Activated CD8-positive, alpha-beta memory T cell treated with anti-CD3 and anti-CD28 coated beads for 24 hours (primary cell): ENCODE data around the gene NDUFB2.
"Not testable (repeated sequence)": the region's sequence is repeated elsewhere in the genome, so short reads cannot be mapped to it uniquely, and the experiment has no call there.

ENCODE experiments used
- DNase-seq: peaks from one replicate; pipeline ENCODE4 v3.0.0-alpha.2; 2020

NDUFB2 gene

DNA sequence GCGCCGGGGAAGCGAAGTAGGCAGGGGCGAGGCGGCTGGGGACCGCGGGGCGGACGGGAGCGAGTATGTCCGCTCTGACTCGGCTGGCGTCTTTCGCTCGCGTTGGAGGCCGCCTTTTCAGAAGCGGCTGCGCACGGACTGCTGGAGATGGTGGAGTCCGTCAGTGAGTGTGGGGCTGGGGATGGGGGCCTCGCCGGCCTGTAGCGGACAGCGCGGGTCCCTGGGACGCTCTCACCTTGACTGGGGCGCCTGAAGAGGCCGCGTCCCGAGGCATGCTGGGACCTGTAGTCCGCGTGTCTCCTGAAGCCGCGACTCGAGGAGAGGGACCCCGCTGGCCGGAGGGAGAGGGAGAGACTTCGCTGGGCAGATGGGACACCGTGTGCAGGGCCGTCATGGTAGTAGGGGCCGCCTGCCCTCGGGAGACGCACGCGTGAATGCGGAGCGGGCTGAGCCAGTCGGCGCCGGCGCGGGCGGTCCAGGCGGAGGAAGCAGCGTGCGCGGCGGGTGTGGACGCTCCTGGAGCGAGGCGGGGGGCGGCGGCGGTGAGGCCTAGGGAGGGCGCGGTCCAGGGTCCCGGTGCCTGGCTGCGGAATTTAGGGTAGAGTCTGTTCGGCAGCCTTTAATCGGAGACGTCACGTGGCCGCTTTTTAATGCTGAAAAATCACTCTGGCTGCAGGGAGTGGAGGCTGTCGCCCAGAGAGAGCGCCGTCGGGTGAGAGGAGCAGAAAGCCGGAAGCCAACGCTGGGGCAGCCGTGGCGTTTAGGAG, at the start of gene NDUFB2:
Gene NDUFB2, plus strand, starts transcription at position 29 of the 767 bp plus-strand sequence. Its CDS starts 37 bp downstream, at position 66.
- DNase-seq = peak; percentile 98

DNA sequence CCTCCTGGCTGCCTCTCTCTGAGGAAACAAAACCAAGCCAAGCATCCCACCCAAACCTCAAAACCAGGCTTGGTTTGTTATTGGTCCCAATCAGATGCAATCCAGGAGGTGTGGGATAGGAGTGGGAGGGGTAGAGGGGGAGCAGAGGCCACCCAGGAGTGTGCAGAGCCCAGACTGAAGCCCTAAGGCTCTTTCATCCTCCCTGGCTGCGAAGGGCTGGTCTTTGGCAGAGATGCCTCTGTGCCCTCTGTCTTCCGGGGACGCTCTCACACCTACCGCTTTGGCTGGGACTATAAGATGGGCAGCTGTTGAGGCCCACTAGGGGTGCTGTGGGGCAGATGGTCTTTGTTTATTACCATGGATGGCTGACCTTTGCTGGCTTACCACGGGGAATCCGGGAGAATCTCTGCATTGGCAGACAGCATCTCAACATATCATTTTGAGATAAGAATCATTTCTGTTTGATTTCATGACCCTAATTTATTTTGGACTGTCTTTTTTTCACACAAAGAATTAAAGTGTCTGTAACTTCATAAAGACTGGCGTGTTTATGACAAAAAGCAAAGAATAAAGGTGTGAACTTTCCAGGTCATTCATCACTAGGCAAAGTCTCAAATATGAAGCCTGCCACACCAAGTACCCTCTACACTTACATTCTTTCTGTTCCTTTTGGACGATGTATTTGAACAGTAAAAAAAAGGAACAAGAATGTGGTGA, 49.4 kb upstream of the NDUFB2 start:
- DNase-seq = peak; percentile 62

DNA sequence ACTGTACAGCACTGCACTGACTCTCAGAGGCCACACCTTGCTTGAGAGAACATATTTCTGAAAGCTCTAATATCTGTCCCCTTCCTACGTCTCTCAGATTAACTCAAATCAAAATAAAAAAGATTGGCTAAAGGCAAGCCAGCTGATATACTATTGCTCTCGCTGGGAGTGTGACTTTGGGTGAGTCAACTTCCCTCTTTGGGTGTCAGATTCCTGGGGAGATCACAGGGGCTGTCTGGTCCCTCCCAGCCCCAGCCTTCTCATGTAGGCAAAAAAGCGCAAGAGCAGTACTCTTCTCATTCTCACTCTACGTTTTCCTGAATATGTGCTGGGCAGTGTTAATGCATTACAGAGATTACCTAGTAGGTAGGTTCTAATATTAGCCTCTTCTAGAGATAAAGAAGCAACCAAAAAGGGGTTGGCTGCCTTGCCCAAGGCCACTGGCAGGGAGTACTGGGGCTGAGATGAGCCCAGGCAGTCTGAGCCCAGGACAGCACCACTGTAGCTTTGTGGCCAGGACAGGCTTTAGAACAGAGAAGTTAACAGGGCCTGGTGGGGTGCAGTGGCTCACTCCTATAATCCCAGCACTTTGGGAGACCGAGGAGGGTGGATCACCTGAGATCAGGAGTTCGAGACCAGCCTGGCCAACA, 46.8 kb upstream of the NDUFB2 start:
- no peak for DNase-seq

DNA sequence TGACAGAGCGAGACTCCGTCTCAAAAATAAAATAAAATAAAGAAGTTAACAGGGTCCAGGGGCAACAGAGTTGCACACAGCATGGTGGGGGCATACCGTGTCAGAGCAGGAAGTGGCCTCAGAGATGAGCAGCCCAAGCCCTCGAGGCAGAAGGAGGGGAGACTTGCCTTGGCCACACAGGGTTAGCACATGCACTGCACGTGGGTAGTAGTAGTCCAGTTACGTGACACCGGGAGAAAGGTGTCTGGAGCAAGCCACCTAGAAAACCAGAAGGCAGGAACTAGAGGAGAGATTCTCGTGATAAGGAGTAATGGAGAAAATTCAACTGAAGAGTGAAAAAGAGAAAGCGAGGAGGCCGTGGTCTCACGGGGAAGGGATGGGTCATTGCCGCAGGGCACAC, 46.1 kb upstream of the NDUFB2 start:
- no peak for DNase-seq

DNA sequence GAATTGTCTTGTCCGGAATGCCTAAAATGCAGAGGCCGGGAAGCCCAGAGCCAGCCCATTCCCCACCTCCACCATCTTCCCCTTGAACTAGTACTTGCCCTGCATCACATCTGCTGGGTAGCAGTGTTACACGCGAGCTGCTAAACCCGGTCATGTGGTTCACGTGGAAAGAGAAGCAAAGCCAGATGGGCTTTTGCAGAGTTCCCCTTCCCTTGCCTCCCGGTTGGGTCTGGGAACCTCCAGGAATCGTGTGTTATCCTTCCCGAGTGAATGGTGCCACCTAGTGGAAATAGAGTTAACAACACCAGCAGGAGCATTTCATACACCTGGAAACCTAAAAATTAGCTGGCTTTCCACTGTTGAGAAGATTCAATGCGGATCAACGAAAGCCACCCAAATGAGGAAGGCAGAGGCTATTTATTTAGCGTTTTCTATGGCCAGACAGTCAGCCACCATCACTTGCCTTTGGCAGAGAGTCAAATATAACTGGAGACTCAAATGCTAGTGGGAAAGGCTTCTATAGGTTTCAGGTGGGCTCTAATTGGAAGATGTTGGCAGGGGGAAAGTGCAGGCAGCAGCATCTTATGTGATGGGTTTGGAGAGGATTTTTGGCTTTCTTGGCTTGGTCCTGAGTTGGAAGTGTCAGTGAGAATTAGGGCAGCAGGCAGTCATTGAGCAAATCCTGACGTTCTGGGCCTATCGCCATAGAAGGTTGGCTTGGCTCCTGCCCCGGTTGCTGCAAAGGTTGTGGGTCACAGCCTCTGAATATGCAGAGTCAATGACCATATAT, 43.0 kb upstream of the NDUFB2 start:
- peak; percentile 73 for DNase-seq

DNA sequence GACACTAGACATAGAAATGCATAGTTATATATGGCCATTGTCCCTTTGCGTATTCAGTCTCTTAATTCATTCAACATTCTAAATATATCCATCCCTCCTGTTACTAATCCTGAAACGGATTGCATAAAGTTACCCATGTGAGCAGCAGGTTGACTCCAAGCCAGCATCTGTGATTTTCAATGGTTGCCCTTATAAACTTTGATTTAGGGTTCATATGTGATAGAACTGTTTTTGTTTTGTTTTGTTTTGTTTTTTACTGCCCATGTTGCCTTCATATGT, 42.5 kb upstream of the NDUFB2 start:
- DNase-seq = no peak

DNA sequence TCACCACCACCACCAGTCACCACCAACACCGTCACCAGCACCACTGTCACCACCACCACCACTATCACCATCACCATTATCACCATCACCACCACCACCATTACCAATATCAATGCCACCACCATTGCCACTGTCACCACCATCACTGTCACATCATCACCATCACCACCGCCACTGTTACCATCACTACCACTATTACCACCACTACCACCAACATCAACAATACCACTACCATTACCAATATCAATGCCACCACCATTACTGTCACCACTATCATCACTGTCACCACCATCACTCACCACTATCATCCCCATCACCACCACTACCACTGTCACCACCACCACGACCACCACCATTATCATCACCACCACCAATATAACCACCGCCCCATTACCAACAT, 41.8 kb upstream of the NDUFB2 start:
- DNase-seq = no peak

DNA sequence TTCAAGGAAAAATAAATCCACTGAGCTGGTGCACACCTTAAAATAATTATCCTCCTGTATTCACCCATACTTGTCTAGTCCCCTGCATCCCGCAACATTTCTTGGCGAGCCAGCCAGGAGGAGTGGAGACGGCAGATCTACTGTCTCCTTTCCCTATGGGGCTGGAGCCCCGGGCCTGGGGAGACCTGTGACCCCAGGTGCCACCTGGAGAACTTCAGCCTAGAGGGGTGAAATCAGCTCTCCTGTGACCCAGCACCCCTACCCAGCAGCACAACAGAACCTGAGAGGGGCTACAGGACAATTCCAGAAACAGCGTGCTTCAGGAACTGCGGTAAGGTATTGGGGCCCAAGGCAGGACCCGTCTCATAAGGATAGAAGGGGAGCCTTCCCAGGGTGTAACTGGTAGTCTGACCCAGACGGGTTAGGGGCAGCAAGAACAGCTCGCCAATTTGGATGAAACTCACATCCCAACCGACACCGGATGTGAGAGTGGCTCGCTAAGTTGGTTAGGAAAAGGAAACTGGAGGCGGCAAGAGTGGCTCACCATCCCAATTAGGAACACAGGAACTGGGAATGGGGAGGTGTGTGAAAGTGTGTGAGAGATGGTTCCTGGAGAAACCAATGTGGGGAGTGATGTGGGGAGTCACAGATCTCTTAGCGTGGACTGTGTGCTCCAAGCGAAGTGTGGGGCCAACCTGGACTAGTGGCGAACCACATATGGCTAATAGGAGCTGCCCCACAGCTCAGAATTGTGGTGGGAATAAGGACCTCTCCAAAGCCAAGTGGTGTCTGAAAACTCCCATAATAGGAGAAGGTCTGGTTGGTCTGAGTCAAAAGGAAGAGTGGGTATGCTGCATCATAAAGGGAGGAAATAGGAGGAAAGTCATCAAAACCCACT, 40.7 kb upstream of the NDUFB2 start:
- DNase-seq = no peak

DNA sequence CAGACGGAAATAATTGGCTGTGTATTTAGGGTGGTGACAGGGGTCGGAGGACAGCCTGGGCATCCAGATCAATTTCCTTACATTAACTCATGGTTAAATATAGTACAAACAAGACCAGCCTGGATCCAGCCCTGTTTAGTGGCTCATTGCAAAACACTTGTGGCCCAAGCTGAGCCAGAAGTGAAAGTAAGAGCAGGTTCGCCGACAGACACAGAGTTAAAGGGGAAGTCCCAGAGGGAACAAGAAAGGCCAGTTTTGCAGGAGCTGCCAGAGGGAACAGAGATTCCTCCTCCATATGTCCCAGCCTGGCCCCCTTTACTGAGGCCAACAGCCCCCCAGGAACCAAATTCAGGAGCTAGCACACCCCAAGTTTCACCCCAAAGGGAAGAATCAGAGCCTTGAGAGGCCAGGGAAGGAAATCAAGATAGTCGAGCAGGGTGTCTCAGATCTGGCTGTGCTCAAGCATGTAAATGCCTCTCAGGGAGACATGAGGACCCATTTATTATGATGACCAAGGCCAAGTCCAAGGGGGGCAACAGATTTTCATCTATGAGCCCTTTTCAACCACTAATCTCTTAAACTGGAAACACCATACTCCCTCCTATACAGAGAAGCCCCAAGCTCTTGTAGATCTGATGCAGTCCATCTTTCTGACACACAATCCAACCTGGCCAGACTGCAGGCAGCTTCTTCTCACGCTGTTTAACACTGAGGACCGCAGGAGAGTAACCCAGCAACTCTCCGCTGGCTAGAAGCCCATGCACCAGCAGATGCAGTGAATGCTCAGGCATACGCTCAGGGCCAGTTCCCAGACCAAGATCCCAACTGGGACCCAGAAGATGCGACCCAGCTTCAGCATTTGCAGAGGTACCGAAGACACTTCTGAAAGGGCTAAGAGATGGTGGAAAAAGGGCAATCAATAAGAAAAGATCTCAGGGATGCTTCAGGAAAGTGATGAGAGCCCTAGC, 39.7 kb upstream of the NDUFB2 start:
- DNase-seq = no peak

DNA sequence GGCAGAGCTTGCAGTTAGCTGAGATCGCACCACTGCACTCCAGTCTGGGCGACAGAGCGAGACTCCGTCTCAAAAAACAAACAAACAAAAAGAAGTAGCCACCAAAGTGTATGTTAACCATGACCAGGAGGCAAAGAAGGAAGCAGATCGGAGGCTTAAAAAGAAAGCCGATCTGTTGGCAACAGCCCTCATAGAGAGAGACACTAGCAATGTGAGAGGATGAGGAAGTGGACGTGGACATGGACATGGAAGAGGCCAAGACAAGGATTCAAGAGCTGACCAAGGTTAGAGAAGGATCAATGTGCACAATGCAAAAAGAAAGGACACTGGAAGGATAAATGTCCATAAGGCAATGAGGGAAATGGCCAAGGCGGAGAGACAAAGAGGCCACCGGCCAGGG, 38.6 kb upstream of the NDUFB2 start:
- DNase-seq = no peak

DNA sequence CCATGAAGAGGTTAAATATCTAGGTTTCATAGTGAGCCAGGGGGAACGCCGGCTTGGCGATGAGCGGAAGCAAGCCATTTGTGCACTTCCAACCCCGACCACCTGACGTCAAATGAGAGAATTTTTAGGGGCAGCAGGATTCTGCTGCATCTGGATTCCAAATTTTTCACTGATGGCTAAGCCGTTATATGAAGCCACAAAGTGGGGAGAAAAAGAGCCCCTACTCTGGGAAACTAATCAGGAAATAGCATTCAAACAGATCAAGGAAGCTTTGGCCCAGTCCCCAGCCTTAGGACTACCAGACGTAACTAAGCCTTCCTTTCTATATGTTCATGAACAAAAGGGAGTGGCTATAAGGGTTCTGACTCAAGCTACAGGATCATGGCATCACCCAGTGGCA, 36.7 kb upstream of the NDUFB2 start:
- DNase-seq = no peak

DNA sequence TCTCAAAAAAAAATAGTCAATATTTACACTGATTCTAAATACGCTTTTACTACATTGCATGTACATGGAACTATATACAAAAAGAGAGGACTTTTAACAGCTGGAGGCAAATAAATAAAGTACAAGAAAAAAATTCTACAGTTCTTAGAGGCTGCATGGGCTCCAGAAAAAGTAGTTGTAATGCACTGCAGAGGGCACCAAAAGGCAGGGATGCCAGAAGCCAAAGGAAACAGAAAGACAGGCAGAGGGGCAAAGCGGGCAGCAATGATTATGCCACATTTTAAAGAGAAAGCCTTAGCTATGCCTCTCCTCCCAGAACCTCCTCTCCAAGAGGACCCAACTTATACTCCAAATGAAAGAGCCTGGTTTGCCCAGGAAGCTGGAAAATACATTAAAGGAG, 35.4 kb upstream of the NDUFB2 start:
- no peak for DNase-seq

DNA sequence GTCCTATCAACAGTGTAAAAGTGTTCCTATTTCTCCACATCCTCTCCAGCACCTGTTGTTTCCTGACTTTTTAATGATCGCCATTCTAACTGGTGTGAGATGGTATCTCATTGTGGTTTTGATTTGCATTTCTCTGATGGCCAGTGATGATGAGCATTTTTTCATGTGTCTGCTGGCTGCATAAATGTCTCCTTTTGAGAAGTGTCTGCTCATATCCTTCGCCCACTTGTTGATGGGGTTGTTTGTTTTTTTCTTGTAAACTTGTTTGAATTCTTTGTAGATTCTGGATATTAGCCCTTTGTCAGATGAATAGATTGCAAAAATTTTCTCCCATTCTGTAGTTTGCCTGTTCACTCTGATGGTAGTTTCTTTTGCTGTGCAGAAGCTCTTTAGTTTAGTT, 33.6 kb upstream of the NDUFB2 start:
- DNase-seq = not testable (repeated sequence)

DNA sequence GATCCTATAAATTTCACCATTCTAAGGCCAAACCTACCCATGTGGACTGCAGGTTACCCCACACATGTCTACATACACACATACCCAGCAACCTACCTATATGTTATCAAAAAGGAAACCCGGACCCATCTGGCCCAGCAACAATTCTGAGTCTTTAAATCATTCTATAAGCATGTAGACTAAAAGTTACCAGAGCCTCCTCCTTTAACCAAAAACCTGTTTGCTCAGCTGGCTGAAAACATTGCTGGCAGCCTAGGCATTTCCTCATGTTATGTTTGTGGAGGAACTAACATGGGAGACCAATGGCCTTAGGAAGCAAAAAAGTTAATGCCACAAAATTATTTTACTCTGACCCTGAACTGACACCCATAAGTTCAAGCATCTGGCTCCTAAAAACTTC, 29.0 kb upstream of the NDUFB2 start:
- no peak for DNase-seq

DNA sequence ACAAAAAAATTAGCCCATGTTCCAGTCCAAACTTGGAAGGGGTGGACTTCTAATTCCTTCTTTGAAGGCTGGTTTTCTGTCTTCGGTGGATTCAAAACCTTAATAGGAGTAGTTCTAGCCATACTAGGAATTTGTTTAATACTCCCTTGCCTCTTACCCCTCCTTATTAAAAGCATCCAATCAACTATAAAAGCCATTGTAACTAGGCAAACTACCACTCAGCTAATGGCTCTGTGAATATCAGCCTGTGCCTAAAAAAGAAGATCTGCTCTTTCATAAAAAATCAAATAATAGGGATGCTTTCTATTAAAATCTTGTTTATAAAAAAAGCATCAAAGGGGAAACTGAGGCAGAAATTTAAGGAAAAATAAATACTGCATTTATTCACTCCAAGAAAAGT, 27.9 kb upstream of the NDUFB2 start:
- no peak for DNase-seq

DNA sequence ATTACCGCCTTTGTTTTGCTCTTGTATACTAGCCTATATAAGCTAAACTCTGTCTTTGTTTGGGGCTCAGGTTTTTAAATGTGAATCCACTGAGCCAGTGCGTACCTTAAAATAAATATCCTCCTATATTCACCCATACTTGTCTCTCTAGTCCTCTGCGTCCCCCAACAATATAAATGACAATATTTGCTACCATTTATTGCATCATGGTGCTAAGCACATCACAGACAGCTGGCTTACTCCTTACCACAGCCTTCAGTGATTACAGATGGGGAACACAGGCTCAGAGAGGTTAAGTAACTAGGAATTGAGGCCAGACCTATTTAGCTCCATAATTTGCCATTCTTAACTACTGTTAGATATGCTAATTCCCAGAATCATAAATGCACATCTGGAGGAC, 27.2 kb upstream of the NDUFB2 start:
- DNase-seq = no peak

DNA sequence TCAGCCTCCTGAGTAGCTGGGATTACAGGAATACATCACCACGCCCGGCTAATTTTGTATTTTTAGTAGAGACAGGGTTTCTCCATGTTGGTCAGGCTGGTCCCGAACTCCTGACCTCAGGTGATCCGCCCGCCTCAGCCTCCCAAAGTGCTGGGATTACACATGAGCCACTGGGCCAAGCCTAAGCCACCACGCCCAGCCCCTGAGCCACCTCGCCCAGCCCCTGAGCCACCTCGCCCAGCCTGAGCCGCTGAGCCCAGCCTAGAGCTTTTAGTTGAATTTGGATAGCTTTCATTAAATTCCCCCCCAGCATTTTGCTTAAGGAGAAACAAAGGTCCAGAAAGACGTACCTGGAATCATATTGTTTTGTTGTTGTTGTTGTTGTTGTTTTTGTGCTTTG, 26.6 kb upstream of the NDUFB2 start:
- DNase-seq = not testable (repeated sequence)

DNA sequence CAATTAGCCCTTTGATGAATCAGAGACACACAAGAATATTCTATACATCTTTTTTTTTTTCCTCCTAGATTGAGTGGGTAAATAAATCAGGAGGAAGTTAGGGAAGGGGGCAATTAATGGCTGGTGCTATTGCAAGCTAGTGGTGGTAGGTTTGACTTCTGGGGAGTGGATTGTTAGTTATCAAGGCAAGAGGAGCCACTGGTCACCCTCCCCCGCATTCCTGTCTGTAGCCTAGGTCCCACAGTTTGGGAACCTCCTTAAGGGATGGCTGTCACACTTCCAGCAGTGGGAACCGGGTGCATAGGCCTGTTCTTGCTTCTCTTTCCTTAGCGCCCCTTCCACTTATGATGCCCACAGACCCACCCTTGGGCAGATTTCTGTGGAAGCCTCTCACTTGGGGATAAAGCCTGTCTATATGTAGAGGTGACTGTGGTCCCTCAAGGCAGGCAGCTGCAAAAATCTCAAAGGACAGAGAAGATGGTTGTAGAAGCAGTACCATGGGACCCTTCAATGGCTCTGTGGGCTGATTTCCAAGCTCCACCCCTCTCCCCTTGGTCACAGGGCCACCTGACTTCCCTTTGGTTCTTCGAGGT, 26.1 kb upstream of the NDUFB2 start:
- no peak for DNase-seq

DNA sequence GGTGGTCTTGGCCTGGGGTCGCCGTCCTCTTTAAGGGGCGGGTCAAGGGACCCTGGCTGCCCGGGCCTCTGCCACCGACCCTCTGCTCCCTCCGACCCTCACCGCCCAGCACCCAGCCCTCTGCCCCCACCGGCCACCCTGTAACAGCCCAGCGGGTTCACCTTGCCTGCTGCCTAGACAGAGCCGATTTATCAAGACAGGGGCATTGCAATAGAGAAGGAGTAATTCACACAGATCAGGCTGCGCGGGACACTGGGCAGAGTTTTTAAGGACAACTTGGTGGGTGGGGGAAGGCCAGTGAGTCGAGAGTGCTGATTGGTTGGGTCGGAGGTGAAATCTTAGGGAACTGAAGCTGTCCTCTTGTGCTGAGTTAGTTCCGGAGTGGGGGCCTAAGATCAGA, 24.5 kb upstream of the NDUFB2 start:
- DNase-seq = no peak

DNA sequence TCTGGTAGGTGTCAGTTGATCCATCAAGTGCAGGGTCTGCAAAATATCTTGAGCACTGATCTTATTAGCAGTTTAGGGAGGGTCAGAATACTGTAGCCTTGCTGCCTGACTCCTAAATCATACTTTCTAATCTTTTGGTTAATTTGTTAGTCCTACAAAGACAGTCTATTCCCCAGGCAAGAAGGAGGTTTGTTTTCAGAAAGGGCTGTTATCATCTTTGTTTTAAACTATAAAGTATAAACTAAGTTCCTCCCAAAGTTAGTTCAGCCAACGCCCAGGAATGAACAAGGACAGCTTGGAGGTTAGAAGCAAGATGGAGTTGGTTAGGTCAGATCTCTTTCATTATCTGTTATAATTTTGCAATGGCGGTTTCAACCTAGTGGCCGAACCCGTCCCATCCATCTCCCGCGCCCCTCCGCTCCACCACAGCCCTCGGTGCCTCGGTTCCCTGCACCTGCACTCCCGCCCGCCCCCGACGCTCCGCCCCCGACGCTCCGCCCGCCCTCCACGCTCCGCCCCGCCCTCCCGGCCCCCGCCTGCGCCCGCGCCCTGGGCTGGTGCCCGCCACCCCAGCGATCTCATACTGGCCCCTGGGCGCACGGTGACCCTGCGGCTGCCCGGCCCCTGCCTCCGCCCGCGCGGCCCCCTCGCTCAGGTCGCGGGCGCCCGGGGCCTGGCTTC, 24.0 kb upstream of the NDUFB2 start, which contains the start of gene ADCK2:
Gene ADCK2, plus strand, starts transcription at position 564 of the 681 bp plus-strand sequence. CDS start 386 bp downstream, outside the sequence.
- DNase-seq = no peak
